Mesothelial cell of epicardium (in vitro differentiated cells): ENCODE data around the gene EMID1. TPM values are rescaled to one million over a fixed set of nuclear protein-coding genes. Genes with fewer than 3 reads are reported as not detected.

Experiments
- DNase-seq, 2 experiments: peaks; one replicate each; pipeline ENCODE4 v3.0.0; 2021; ENCODE audit warnings: low spot score in 2 of 2; ENCODE audit not compliant: unreplicated experiment in 2 of 2
- H3K27ac Mint-ChIP-seq: 2 replicates; pipeline ENCODE4 v1.8.0; 2021; ENCODE audit warnings: mixed read lengths
- H3K27me3 Mint-ChIP-seq: 2 replicates; pipeline ENCODE4 v1.8.0; 2021; ENCODE audit warnings: low read depth, mixed read lengths
- H3K36me3 Mint-ChIP-seq: 2 replicates; pipeline ENCODE4 v1.8.0; 2021; ENCODE audit warnings: mixed read lengths
- H3K4me1 Mint-ChIP-seq: 2 replicates; pipeline ENCODE4 v1.8.0; 2021; ENCODE audit warnings: mixed read lengths
- H3K4me3 Mint-ChIP-seq: 2 replicates; pipeline ENCODE4 v1.8.0; 2021; ENCODE audit warnings: mild to moderate bottlenecking, moderate library complexity, mixed read lengths
- H3K9me3 Mint-ChIP-seq: 2 replicates; pipeline ENCODE4 v1.8.0; 2021; ENCODE audit warnings: mixed read lengths
- total RNA-seq: library from RNA; stranded (reverse); gene quantifications from 3 replicates; pipeline ENCODE4 v1.2.1, GENCODE V29; 2021
- TF ChIP-seq, protein P1 (sequence below): fragments of 200-600 bp; sonication (generic); IDR thresholded peaks from one replicate; pipeline ENCODE4 v1.5.0; 2021; ENCODE audit warnings: antibody characterized with exemption; ENCODE audit not compliant: unreplicated experiment

The EMID1 gene
- total RNA-seq, 1 donor from 2014 or later, result 15.7 TPM

GRCh38 chr22:29187831-29188230, 17.9 kb upstream of the EMID1 start:
- no peak overlapping the region for H3K27ac Mint-ChIP-seq
- H3K4me1 Mint-ChIP-seq, result no peaks in the 10 kb centered on the region
- H3K9me3 Mint-ChIP-seq, result no peaks in the 10 kb centered on the region
- TF ChIP-seq, protein P1, sequence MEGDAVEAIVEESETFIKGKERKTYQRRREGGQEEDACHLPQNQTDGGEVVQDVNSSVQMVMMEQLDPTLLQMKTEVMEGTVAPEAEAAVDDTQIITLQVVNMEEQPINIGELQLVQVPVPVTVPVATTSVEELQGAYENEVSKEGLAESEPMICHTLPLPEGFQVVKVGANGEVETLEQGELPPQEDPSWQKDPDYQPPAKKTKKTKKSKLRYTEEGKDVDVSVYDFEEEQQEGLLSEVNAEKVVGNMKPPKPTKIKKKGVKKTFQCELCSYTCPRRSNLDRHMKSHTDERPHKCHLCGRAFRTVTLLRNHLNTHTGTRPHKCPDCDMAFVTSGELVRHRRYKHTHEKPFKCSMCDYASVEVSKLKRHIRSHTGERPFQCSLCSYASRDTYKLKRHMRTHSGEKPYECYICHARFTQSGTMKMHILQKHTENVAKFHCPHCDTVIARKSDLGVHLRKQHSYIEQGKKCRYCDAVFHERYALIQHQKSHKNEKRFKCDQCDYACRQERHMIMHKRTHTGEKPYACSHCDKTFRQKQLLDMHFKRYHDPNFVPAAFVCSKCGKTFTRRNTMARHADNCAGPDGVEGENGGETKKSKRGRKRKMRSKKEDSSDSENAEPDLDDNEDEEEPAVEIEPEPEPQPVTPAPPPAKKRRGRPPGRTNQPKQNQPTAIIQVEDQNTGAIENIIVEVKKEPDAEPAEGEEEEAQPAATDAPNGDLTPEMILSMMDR, result no peak
- H3K36me3 Mint-ChIP-seq, result no peaks in the 10 kb centered on the region
- H3K4me3 Mint-ChIP-seq, result no peak overlapping the region
- no peaks in the 10 kb centered on the region for H3K27me3 Mint-ChIP-seq
- DNase-seq, result no peak

DNA sequence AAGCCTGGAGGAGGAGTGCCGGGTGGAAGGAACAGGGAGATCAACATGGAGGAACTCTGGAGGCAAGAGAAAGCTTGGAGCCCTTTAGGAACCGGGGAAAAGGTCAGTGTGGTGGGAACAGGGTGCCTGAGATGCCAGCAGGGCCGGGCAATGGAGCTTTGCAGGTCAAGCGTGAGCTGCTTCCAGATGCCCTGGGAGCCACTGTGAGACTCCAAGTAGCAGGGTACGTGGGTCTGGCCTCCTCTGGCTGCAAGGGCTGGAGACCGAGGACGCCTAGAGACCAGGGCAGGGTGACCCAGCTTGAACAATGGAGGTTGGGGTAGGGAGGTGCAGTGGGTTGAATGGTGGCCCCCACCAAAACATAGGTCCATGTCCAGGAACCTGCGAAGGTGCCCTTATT, 15.6 kb upstream of the EMID1 start:
- TF ChIP-seq, protein P1, result no peak
- no peaks in the 10 kb centered on the region for H3K9me3 Mint-ChIP-seq
- DNase-seq, result no peak
- H3K27me3 Mint-ChIP-seq, result no peaks in the 10 kb centered on the region
- H3K36me3 Mint-ChIP-seq, result no peaks in the 10 kb centered on the region
- no peak overlapping the region for H3K4me3 Mint-ChIP-seq
- H3K4me1 Mint-ChIP-seq, result no peaks in the 10 kb centered on the region
- no peak overlapping the region for H3K27ac Mint-ChIP-seq

DNA sequence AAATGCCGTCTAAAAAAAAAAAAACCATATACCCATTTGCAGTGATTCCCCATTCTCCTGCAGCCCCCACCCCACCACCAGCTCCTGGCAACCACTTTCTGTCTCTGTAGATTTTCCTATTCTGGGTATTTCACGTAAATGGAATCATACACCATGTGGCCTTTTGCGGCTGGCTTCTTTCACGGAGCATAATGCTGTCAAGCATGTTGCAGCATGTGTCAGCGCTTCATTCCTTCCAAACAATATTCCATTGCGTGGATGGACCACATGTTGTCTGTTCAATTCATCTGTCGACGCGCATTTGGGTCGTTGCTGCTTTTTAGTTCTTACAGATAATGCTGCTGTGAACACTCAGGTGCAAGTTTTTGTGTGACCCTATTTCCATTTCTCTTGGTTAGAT, 14.8 kb upstream of the EMID1 start:
- no peaks in the 10 kb centered on the region for H3K36me3 Mint-ChIP-seq
- no peak overlapping the region for H3K4me3 Mint-ChIP-seq
- H3K27me3 Mint-ChIP-seq, result no peaks in the 10 kb centered on the region
- peaks cover 3% of the 10 kb centered on the region for H3K4me1 Mint-ChIP-seq
- TF ChIP-seq, protein P1, result no peak
- no peak for DNase-seq
- no peak overlapping the region for H3K27ac Mint-ChIP-seq
- no peaks in the 10 kb centered on the region for H3K9me3 Mint-ChIP-seq

- H3K27me3 Mint-ChIP-seq, result no peaks in the 10 kb centered on the region
Measured at GRCh38 chr22:29193021-29193420, 12.7 kb upstream of the EMID1 start.

GRCh38 chr22:29194184-29194583, 11.5 kb upstream of the EMID1 start:
- TF ChIP-seq, protein P1, result no peak
- Mint-ChIP-seq H3K27ac (no peak overlapping the region), H3K9me3 (no peaks in the 10 kb centered on the region), H3K36me3 (no peaks in the 10 kb centered on the region), H3K4me3 (no peak overlapping the region), H3K4me1 (peaks cover 4% of the 10 kb centered on the region), H3K27me3 (no peaks in the 10 kb centered on the region)
- no peak for DNase-seq

More at GRCh38 chr22:29193021-29193420, 12.7 kb upstream of the EMID1 start:
- H3K36me3 Mint-ChIP-seq, result no peaks in the 10 kb centered on the region
- no peaks in the 10 kb centered on the region for H3K9me3 Mint-ChIP-seq
- TF ChIP-seq, protein P1, result no peak
- no peak overlapping the region for H3K4me3 Mint-ChIP-seq
- H3K27ac Mint-ChIP-seq, result no peak overlapping the region
- peaks cover 4% of the 10 kb centered on the region for H3K4me1 Mint-ChIP-seq
- DNase-seq, result no peak
